NCI-H226 (cell line): ENCODE results near the gene SELENOF.
"Not testable (repeated sequence)": the region's sequence is repeated elsewhere in the genome, so short reads cannot be mapped to it uniquely, and the experiment has no call there.

Experiments
- DNase-seq: peaks from one replicate; pipeline ENCODE4 v3.0.0-alpha.2; 2015

The SELENOF gene

GRCh38 chr1:86856196-86856595 is 57.7 kb downstream of the SELENOF start:
- DNase-seq: no peak

GRCh38 chr1:86854352-86854751 is 59.6 kb downstream of the SELENOF start:
- DNase-seq: no peak

- DNase-seq: no peak
These were observed 61.0 kb downstream of the SELENOF start for GRCh38 chr1:86852782-86853408.

- no peak for DNase-seq
These were observed 61.6 kb downstream of the SELENOF start for GRCh38 chr1:86852289-86852688.

- no peak for DNase-seq
These were observed 64.2 kb downstream of the SELENOF start for GRCh38 chr1:86849756-86850155.

- DNase-seq: no peak
These were observed 65.3 kb downstream of the SELENOF start for GRCh38 chr1:86848654-86849053.

DNA sequence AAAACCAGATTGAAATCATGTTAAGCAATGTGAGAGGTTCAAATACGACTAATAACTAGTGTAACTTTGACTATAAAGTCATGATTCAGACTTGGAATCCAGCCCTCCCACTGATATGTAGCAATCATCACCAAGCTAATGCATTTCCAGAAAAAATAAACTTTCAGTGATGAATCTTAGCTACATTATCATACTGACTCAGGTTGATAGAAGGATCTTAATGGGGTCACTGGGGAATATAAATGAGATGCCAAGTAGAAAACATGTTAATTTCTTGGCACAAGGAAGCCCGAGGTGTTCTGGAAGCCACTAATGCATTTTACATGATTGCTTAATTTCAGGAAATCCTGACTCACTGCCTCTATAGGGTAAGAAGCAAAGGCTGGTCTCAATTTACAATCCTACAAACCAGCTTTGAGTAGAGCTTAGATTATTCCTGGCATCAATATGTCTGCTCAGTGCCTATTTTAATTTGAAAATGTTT is 67.7 kb downstream of the SELENOF start:
- DNase-seq: peak; percentile 96

DNA sequence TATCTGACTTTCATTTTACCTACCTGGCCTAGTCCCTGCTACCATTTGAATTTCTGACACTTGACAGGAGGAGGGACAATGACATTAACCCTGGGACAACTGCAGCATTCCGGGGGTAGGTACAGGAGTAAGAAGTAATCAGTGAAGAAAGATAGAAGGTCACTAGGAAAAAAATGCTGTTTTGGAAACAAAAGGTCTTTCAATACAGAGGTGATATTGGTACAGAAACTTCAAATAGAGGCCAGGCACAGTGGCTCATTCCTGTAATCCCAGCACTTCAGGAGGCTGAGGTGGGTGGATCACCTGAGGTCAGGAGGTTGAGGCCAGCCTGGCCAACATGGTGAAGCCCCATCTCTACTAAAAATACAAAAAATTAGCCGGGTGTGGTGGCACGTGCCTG is 68.4 kb downstream of the SELENOF start:
- DNase-seq: no peak

DNA sequence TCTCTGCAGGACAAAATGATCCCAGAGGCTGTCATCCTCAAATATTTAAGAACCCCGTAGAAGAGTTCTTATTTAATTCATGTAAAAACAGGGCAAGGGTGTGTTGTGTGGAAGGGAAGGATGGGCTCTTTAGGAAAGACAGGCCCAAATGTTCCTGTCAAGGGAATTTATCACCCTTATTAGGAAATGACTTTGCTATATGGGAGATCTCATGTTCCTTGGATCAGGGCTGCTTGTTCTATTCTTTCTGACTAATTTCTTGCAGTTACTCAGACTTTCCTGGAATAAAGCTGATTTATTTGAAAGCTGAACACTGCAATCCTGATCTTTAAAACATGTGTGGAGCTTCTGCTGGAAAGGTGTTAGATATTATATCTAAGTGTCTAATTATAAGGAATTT is 72.8 kb downstream of the SELENOF start:
- DNase-seq: no peak

DNA sequence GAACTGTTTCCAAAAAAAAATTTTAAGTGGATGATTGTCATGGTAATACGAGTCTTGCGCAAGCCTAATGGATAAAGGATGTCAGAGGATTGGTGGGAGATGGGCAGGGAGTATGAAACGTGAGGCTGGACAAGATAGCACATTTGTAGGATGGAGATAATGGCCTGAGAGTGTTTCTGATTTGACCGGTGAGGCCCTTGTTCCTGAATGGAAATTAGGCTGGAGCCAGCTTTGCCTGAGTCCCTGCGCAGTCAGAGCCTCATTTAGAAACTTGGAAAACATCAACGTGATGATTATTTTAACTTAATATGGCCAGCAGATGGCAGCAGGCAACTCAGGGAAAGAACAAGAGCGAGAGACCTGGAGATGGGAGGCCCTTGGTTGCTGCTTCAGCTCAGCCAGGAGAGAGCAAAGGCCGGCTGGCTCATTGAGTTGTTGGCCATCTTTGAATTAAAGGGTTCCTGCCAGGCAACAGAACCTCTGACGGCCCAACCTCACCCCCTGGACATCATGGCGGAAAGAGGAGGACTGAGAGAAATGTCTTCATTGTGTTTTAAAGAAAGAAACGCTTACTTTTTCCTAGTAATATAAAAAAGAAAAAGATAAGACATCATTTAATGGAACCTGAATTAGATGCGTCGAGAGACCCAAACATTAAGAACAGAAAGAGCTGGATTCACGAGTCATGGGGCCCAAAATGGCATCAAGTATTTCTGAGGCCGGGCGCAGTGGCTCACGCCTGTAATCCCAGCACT is 80.3 kb downstream of the SELENOF start:
- DNase-seq: peak; percentile 71

GRCh38 chr1:86832433-86832832 is 81.5 kb downstream of the SELENOF start:
- DNase-seq: no peak

DNA sequence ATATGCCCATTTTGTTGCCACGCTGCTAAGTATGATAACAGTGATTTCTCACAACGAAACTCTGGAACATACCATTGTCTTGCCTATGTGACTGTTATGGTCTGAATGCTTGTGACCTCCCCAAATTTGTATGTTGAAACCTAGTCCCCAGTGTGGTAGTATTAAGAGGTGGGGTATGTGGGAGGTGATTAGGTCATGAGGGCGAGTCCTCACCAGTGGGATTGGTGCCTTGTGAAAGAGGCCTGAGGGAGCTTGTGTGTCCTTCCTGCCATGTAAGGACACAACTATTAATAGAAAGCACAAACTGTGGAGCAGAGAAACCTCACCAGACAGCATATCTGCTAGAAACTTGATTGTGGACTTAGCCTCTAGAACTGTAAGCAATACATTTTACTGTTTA is 84.6 kb downstream of the SELENOF start:
- no peak for DNase-seq

GRCh38 chr1:86828024-86828423 is 85.9 kb downstream of the SELENOF start:
- no peak for DNase-seq

GRCh38 chr1:86826856-86827255 is 87.1 kb downstream of the SELENOF start:
- DNase-seq: no peak

- peak; percentile 43 for DNase-seq
These were observed 88.6 kb downstream of the SELENOF start for GRCh38 chr1:86825319-86825718.

DNA sequence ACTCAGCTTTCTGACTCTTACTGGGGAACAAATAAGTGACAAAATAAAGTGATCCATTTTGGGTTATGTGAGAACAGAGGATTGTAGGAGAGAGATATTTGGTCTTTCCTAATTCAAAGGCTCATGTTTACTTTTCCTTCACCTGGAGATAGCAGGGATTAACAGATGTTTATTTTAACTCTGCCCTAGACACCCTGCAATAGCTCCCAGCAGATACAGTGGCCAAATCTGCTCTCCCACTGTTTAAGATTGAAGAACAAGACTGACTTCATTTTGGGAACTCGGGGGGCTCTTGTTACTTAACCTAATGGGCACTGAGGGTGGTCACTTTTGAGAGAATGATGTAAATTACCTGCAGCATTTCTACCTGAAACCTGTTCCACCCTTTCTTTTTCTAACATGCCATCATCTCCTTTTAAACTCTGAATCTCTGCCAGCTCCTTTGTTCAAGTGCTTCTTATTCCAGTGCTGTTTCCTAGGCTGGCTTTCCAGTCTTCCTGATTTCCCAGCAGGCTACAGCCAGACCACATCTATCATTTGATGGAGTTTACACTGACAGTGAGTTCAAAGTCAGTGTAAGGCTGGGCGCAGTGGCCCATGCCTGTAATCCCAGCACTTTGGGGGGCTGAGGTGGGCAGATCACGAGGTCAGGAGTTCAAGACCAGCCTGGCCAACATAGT is 90.0 kb downstream of the SELENOF start:
- DNase-seq: no peak

DNA sequence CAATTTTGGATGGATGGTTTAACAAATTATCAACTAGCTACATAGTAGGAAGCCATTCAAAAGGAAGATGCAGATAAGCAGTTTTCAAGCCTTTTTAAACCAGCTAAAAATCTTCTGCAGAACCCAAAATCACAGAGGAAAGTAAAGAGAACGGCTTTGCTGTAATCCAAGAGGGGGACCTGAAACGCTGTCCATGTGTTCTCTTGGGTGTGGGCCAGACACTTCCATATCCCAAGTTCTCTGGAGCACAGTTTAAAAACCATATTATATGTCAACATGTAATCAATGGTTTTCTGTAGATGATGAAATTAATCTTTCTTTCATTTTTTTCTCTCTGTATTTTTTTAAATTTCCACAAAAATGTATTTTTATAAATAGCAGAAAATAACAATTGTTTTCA is 90.5 kb downstream of the SELENOF start:
- no peak for DNase-seq

GRCh38 chr1:86822459-86822858 is 91.5 kb downstream of the SELENOF start:
- DNase-seq: no peak

GRCh38 chr1:86821956-86822355 is 92.0 kb downstream of the SELENOF start:
- no peak for DNase-seq

GRCh38 chr1:86819970-86820369 is 94.0 kb downstream of the SELENOF start:
- DNase-seq: not testable (repeated sequence)

GRCh38 chr1:86817246-86817826 is 96.6 kb downstream of the SELENOF start:
- not testable (repeated sequence) for DNase-seq

GRCh38 chr1:86814118-86814517 is 99.8 kb downstream of the SELENOF start:
- DNase-seq: not testable (repeated sequence)
